Astrocyte (in vitro differentiated cells and primary cell): Measurements from ENCODE around the gene FRMD4B. TPM values are rescaled to one million over a fixed set of nuclear protein-coding genes. Genes with fewer than 3 reads are reported as not detected.

ENCODE experiments used
- DNase-seq: peaks from one replicate; pipeline ENCODE4 v3.0.0-alpha.2; 2010; ENCODE audit warnings: low read depth
- FAIRE-seq: peaks from 2 replicates; lab custom pipeline; 2011; peaks lifted over from hg19 to GRCh38; lab: Jason Lieb, UNC
- H2AFZ ChIP-seq: 2 replicates; pipeline ENCODE4 v1.6.0; 2012; ENCODE audit warnings: low read depth, low read length, inconsistent platforms
- H3K27ac ChIP-seq: 2 replicates; pipeline ENCODE4 v1.5.1; 2011; ENCODE audit warnings: low read depth, low read length, inconsistent platforms
- H3K27me3 ChIP-seq: 2 replicates; pipeline ENCODE4 v1.6.0; 2011; ENCODE audit warnings: low read length, inconsistent platforms; ENCODE audit not compliant: insufficient read depth
- H3K36me3 ChIP-seq: 2 replicates; pipeline ENCODE4 v1.5.1; 2011; ENCODE audit warnings: low read length, inconsistent platforms; ENCODE audit not compliant: insufficient read depth
- H3K4me1 ChIP-seq: 2 replicates; pipeline ENCODE4 v1.5.1; 2011; ENCODE audit warnings: low read length, inconsistent platforms; ENCODE audit not compliant: insufficient read depth
- H3K4me2 ChIP-seq: 2 replicates; pipeline ENCODE4 v1.6.0; 2012; ENCODE audit warnings: low read length, inconsistent platforms
- H3K4me3 ChIP-seq: 2 replicates; pipeline ENCODE4 v1.5.1; 2011; ENCODE audit warnings: low read depth, mild to moderate bottlenecking, low read length, inconsistent platforms; ENCODE audit not compliant: insufficient read depth
- H3K79me2 ChIP-seq: 2 replicates; pipeline ENCODE4 v1.6.0; 2012; ENCODE audit warnings: mild to moderate bottlenecking, low read length, inconsistent platforms; ENCODE audit not compliant: insufficient read depth
- H3K9ac ChIP-seq: 2 replicates; pipeline ENCODE4 v1.6.0; 2012; ENCODE audit warnings: mild to moderate bottlenecking, low read length, inconsistent platforms
- H3K9me3 ChIP-seq: 2 replicates; pipeline ENCODE4 v1.5.1; 2012; ENCODE audit warnings: low read depth, mild to moderate bottlenecking, low read length, inconsistent platforms; ENCODE audit not compliant: insufficient read depth
- H4K20me1 ChIP-seq: 2 replicates; pipeline ENCODE4 v1.6.0; 2012; ENCODE audit warnings: low read length, inconsistent platforms; ENCODE audit not compliant: insufficient read depth
- H3K27ac Mint-ChIP-seq: one replicate; pipeline ENCODE4 v1.8.0; 2021; ENCODE audit warnings: mild to moderate bottlenecking, mixed read lengths; ENCODE audit not compliant: unreplicated experiment
- H3K27me3 Mint-ChIP-seq: one replicate; pipeline ENCODE4 v1.8.0; 2021; ENCODE audit warnings: low read depth, mixed read lengths; ENCODE audit not compliant: unreplicated experiment
- H3K36me3 Mint-ChIP-seq: one replicate; pipeline ENCODE4 v1.8.0; 2021; ENCODE audit warnings: low read depth, mixed read lengths; ENCODE audit not compliant: unreplicated experiment
- H3K4me1 Mint-ChIP-seq: one replicate; pipeline ENCODE4 v1.8.0; 2021; ENCODE audit warnings: low read depth, mixed read lengths; ENCODE audit not compliant: unreplicated experiment
- H3K4me3 Mint-ChIP-seq: one replicate; pipeline ENCODE4 v1.8.0; 2021; ENCODE audit warnings: mild to moderate bottlenecking, moderate library complexity, mixed read lengths; ENCODE audit not compliant: unreplicated experiment
- H3K9me3 Mint-ChIP-seq: one replicate; pipeline ENCODE4 v1.8.0; 2021; ENCODE audit warnings: mild to moderate bottlenecking, mixed read lengths; ENCODE audit not compliant: unreplicated experiment
- EZH2 ChIP-seq: IDR thresholded peaks from 2 replicates; pipeline ENCODE4 v1.6.1; 2012; ENCODE audit warnings: mild to moderate bottlenecking, low read length, inconsistent platforms; ENCODE audit not compliant: insufficient read depth
- total RNA-seq: library from RNA; stranded (reverse); gene quantifications from 2 replicates; pipeline ENCODE4 v1.2.1, GENCODE V29; 2021
- TF ChIP-seq, protein P1 (sequence below): IDR thresholded peaks from 2 replicates; pipeline ENCODE4 v1.5.1; 2011; ENCODE audit warnings: low read depth, mild to moderate bottlenecking, inconsistent platforms, low read length, moderate library complexity; ENCODE audit not compliant: insufficient read depth

The FRMD4B gene
- total RNA-seq, 1 donor from 2014 or later = 9.2 TPM

DNA sequence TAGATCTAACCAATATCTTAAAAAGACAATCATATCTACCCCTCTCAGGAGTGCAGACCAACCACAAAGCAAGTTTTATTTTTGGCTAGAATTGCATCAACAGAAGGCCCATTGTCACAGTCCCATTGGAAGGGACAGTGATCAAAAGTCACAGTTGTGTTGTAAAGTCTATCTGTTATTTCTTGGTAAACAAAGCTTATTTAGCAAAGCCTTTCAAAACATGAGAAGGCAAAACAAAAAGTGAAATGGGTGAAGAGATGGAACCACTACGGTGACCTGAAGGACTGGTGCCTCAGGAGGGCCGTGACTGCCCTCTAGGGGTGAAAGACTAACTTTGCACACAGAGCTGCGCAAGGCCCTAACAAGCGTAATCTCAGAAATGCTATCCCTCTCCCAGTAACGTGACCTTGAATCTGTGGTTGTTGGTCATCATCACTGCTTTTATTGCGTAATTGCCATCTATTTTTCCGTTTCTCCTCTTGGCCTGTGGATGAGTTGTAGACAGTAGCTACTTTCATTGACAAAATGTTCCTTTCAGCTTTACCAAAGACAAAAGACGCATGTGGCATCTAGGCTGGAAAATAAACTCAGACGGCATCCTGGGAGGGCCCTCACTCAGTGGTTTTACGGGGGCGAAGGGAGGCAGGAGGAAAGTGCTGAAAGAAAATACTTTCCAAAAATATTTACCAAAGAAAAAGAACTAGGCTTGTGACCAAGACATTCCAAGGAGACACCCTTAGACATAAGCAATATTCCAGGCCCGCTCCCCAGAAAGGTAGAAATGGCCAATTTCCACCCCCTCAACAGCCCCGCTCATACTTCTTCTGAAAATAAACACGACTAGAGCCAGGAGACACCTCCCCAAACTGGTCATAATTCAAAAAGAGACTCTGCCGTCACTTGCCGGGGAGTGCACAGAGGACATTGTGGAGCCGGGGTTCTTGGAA is 79.4 kb downstream of the FRMD4B start:
- no peak overlapping the region for H3K4me2 ChIP-seq
- no peak overlapping the region for H3K4me3 ChIP-seq
- FAIRE-seq = peak; percentile 100
- peaks cover 3% of the 10 kb centered on the region for H3K36me3 Mint-ChIP-seq
- peak; percentile 74 for DNase-seq
- peaks cover 5% of the 10 kb centered on the region for H3K4me1 Mint-ChIP-seq
- no peaks in the 10 kb centered on the region for H4K20me1 ChIP-seq
- no peak overlapping the region for H2AFZ ChIP-seq
- H3K27ac ChIP-seq = no peak overlapping the region
- no peaks in the 10 kb centered on the region for H3K27me3 ChIP-seq
- no peaks in the 10 kb centered on the region for H3K36me3 ChIP-seq
- H3K4me3 Mint-ChIP-seq = no peak overlapping the region
- no peak overlapping the region for H3K9ac ChIP-seq
- no peaks in the 10 kb centered on the region for H3K79me2 ChIP-seq
- peaks cover 4% of the 10 kb centered on the region for H3K27me3 Mint-ChIP-seq
- peaks cover 3% of the 10 kb centered on the region for H3K4me1 ChIP-seq
- no peak overlapping the region for H3K27ac Mint-ChIP-seq
- no peaks in the 10 kb centered on the region for H3K9me3 ChIP-seq
- TF ChIP-seq, protein P1, sequence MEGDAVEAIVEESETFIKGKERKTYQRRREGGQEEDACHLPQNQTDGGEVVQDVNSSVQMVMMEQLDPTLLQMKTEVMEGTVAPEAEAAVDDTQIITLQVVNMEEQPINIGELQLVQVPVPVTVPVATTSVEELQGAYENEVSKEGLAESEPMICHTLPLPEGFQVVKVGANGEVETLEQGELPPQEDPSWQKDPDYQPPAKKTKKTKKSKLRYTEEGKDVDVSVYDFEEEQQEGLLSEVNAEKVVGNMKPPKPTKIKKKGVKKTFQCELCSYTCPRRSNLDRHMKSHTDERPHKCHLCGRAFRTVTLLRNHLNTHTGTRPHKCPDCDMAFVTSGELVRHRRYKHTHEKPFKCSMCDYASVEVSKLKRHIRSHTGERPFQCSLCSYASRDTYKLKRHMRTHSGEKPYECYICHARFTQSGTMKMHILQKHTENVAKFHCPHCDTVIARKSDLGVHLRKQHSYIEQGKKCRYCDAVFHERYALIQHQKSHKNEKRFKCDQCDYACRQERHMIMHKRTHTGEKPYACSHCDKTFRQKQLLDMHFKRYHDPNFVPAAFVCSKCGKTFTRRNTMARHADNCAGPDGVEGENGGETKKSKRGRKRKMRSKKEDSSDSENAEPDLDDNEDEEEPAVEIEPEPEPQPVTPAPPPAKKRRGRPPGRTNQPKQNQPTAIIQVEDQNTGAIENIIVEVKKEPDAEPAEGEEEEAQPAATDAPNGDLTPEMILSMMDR = peak; percentile 99
- no peak for TF ChIP-seq EZH2
- peaks cover 4% of the 10 kb centered on the region for H3K9me3 Mint-ChIP-seq

DNA sequence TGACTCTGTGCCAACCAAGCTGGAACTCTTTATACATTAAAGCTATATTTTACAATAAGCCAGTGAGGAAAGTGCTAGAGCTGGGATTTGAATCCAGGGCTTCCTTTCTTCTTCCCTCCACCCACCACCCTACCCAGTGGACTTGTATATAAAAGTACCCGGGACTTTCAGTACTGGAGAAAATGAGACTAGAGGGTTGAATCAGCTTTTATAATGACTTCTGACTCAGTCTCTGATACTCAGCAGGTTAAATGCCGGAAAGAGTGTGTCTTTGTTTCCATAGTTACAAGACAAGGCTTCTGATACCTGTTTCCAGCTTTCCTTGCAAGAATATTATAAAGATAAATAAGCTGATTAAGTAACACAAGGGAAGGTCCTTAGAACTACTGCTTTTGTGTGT is 80.9 kb downstream of the FRMD4B start:
- no peak for FAIRE-seq
- Histone ChIP-seq H3K27me3 (no peaks in the 10 kb centered on the region), H3K4me2 (no peak overlapping the region), H3K36me3 (no peaks in the 10 kb centered on the region), H2AFZ (no peak overlapping the region), H3K4me1 (peaks cover 3% of the 10 kb centered on the region), H3K4me3 (no peak overlapping the region), H3K79me2 (no peaks in the 10 kb centered on the region), H3K9ac (no peak overlapping the region), H3K27ac (no peak overlapping the region), H4K20me1 (no peaks in the 10 kb centered on the region), H3K9me3 (no peaks in the 10 kb centered on the region)
- peaks cover 4% of the 10 kb centered on the region for H3K9me3 Mint-ChIP-seq
- H3K4me3 Mint-ChIP-seq = no peak overlapping the region
- peak; percentile 38 for DNase-seq
- H3K27ac Mint-ChIP-seq = no peak overlapping the region
- peaks cover 3% of the 10 kb centered on the region for H3K36me3 Mint-ChIP-seq
- H3K27me3 Mint-ChIP-seq = peaks cover 4% of the 10 kb centered on the region
- TF ChIP-seq, protein P1 = no peak
- TF ChIP-seq EZH2 = no peak
- peaks cover 10% of the 10 kb centered on the region for H3K4me1 Mint-ChIP-seq

DNA sequence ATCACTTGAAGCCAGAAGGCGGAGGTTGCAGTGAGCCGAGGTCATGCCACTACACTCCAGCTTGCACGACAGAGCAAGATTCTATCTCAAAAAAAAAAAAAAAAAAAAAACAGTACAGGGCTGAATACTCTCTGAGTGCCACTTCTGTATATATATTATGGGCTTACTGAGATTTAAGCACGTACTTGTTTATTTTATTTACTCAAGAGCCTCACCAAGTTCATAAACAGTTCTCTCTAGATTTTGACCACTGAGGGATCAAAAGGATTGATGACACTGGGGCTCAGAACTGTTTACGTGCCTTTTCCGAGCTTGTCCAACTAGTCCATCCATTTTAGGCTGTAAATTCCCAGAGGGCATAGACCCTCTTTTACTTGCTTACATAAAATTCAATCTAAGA is 81.5 kb downstream of the FRMD4B start:
- FAIRE-seq (no peak), DNase-seq (no peak)
- no peaks in the 10 kb centered on the region for H3K27me3 ChIP-seq
- H4K20me1 ChIP-seq = no peaks in the 10 kb centered on the region
- Mint-ChIP-seq H3K27ac (no peak overlapping the region), H3K4me3 (no peak overlapping the region), H3K4me1 (peaks cover 11% of the 10 kb centered on the region), H3K27me3 (peaks cover 4% of the 10 kb centered on the region), H3K9me3 (peaks cover 4% of the 10 kb centered on the region), H3K36me3 (peaks cover 3% of the 10 kb centered on the region)
- TF ChIP-seq EZH2 = no peak
- TF ChIP-seq, protein P1 = no peak
- H3K4me1 ChIP-seq = peaks cover 3% of the 10 kb centered on the region
- H2AFZ ChIP-seq = no peak overlapping the region
- H3K4me2 ChIP-seq = no peak overlapping the region
- no peaks in the 10 kb centered on the region for H3K9me3 ChIP-seq
- H3K4me3 ChIP-seq = no peak overlapping the region
- H3K27ac ChIP-seq = no peak overlapping the region
- H3K79me2 ChIP-seq = no peaks in the 10 kb centered on the region
- no peak overlapping the region for H3K9ac ChIP-seq
- no peaks in the 10 kb centered on the region for H3K36me3 ChIP-seq
